HG02970 (cell line): Measurements from ENCODE around the gene SPRR3.
"Not testable (repeated sequence)": the region's sequence is repeated elsewhere in the genome, so short reads cannot be mapped to it uniquely, and the experiment has no call there.

ENCODE experiments used
- ATAC-seq: cut with Tn5 transposase; IDR thresholded peaks from one replicate; pipeline ENCODE4 v1.9.1; 2021; ENCODE audit warnings: mild to moderate bottlenecking, moderate library complexity, moderate number of reproducible peaks; ENCODE audit not compliant: unreplicated experiment, low FRiP score

Gene SPRR3

GRCh38 chr1:152982076-152982475 lies 19.5 kb upstream of the SPRR3 start:
- no peak for ATAC-seq

DNA sequence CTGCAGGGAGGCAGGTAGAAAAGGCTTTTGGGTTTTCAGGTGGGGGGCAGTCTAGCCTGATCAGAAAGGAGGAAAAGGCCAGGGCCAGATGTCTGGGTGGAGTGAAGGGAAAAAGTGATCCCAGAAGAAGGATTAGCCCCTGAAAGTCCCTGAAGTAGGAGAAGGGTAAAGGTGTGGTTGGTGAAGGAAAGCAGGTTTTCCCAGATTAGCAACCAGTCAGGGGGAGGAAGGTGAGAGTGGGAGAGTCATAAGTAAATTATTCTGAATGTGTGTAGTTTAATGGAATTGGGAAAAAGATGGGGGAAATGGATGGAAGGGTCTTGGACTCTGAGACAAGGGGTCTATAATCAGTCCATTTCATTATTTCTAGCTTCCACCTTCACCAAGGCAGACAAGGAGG lies 18.3 kb upstream of the SPRR3 start:
- no peak for ATAC-seq

- no peak for ATAC-seq
Measured at GRCh38 chr1:152983743-152984142, 17.8 kb upstream of the SPRR3 start, which contains the start of gene SPRR1A. Gene SPRR1A, plus strand, starts transcription at chr1:152984081. Its CDS starts 1,150 bp downstream, at chr1:152985231.

DNA sequence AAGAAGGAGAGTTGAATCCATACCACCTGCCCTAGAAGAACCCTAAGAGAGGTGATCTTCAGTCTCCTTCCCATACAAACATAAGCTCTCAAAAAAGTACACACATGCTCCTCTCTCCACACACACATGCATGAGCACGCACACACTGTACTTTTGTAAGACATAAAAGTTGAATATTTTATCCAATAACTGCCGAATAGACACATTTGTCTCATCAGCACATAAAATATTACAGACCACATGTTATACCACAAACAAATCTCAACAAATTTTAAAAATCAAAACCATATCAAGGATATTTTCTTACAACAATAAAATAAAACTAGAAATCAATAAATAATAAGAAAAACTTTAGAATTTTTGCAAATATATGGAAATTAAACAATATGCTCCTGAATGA lies 15.0 kb upstream of the SPRR3 start:
- ATAC-seq: no peak

GRCh38 chr1:152993186-152993585 lies 8.4 kb upstream of the SPRR3 start:
- no peak for ATAC-seq

- no peak for ATAC-seq
Measured at GRCh38 chr1:152995842-152996241, 5.7 kb upstream of the SPRR3 start.

- no peak for ATAC-seq
Measured at GRCh38 chr1:152996633-152997400, 4.7 kb upstream of the SPRR3 start.

DNA sequence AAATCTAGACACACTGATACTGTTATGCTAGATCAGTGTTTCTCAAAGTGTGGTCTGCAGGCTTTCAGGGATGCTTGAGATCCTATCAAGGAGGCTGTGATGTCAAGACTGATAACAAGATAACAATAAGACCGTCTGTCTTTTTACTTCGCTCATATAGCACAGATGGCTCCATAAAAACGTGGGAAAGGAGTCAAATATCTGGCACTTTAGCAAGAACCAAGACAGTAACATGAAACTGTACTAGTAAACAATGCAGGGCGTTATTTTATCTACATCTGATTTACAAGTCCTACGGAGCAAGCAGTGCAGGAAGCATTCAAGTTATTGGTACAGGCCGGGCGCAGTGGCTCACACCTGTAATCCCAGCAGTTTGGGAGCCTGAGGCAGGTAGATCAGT lies 3.6 kb upstream of the SPRR3 start:
- ATAC-seq: no peak

GRCh38 chr1:152998476-152998875 lies 3.1 kb upstream of the SPRR3 start:
- ATAC-seq: no peak

DNA sequence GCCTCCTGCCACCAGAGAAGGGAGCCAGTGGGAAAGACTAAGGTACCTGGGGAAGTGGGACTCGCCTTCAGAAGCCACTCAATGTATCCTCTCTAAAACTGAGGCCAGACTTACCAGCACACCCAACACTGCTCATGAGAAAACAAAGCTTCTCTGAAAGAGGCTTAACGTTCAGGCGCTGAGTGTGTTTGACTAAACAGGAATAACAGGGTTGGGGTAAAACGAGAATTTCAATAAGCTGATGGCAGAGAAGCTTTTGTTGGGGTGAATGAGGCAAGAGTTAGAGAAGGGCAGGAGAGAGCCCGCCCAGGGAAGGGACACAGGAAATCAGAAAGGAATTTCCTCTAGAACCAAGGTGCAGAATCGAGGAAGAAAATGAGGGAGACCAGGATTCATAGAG lies 1.7 kb upstream of the SPRR3 start:
- no peak for ATAC-seq

GRCh38 chr1:153000294-153000693 lies 1.3 kb upstream of the SPRR3 start:
- no peak for ATAC-seq

DNA sequence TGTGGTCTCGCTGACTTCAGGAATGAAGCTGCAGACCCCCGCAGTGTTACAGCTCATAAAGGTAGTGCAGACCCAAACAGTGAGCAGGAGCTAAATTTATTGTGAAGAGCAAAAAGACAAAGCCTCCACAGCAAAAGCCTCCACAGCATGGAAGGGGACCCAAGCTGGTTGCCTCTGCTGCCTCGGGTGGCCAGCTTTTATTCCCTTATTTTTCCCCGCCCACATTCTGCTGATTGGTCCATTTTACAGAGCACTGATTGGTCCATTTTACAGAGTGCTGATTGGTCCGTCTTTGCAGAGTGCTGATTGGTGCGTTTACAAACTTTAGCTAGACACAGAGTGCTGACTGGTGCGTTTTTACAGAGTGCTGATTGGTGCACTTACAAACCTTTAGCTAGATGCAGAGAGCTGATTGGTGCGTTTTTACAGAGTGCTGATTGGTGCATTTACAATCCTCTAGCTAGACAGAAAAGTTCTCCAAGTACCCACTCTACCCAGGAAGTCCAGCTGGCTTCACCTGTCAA lies 9.7 kb downstream of the SPRR3 start:
- ATAC-seq: not testable (repeated sequence)

DNA sequence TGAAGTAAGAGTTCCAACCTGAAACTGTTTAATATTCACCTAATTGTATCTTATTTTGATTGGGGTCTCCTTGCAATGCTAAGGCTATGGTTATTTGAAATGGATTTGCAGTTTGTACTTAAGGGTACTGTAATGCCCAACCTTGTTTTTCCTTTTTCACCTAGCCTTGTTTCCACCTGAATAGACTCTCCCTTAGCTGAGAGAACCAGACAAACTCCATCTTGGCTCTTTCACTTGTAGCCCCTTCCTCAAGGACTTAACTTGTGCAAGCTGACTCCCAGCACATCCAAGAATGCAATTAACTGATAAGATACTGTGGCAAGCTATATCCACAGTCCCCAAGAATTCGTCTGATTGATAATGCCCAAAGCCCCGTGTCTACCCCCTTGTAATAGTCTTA lies 20.3 kb downstream of the SPRR3 start:
- ATAC-seq: not testable (repeated sequence)

DNA sequence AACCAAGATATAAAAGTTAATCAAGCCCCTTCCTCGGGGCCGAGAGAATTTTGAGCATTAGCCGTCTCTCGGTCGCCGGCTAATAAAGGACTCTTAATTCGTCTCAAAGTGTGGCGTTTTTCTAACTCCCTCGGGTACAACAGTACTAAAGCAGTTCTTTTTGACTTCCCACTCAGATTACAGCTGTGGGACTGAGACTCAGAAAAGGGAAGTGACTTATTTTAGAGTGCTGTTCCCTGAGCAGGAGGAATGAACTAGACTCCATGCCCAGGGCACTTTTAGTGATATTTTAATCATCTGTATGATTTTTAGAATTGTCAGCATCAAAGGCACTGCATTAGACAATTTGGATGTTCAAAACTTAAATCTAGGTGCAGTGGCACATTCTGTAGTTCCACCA lies 20.8 kb downstream of the SPRR3 start:
- ATAC-seq: not testable (repeated sequence)

DNA sequence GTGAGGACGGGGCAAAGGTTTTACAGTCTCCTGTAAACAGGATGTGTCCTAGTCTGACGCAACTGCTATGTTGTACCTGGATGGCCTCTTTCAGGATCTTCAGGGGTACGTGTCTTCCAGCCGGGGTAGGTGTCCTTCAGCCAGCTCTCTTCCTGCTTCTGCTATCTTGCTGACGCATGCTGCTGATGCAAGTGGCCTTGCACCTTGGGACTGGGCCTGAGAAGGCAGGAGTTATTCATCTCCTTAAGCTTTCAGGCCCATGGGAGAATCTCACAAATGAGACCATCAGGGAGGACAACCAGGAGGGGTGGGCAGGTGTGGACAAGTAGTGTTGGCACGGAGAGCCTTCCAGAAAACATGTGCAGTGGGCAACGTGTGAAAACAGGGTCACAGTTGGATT lies 21.6 kb downstream of the SPRR3 start:
- no peak for ATAC-seq

- ATAC-seq: no peak
Measured at GRCh38 chr1:153024413-153024812, 22.9 kb downstream of the SPRR3 start.

DNA sequence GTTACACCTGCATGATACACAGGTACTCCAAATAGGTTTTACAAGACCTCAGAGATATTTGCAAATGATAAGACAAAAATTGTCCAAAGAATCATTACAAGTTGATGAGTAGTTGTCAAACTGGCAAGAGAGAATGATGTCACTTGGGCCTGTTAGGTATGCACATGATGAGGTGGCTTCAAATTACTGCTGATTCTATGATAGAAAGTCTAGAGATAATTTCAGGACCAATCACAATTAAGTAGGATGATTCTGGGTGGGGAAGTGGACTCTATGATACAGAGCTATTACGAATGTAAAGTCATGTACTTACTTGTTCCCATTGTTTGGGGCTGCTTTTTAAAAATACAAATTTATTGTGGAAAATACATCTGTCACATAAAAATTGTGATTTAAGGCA lies 24.2 kb downstream of the SPRR3 start:
- no peak for ATAC-seq

- ATAC-seq: no peak
Measured at GRCh38 chr1:153028766-153029165, 27.2 kb downstream of the SPRR3 start.

GRCh38 chr1:153030895-153031294 lies 29.3 kb downstream of the SPRR3 start, which contains the start of gene SPRR1B:
Gene SPRR1B, plus strand, starts transcription at chr1:153031203. Its CDS starts 1,143 bp downstream, at chr1:153032346.
- ATAC-seq: no peak

DNA sequence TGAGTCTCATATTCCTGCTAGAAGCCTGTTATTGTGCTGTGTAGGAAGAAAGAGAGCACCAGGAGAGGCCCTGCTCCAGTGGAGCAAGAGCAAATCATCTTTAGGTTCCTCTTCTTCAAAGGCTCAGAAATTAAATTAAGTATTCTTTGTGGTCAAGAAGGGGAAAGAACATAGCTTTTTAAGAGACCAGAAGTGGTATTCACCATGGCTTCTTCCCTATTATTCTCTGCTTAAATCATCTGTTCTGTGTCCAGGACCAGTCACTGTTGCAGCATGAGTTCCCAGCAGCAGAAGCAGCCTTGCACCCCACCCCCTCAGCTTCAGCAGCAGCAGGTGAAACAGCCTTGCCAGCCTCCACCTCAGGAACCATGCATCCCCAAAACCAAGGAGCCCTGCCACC lies 30.5 kb downstream of the SPRR3 start:
- ATAC-seq: no peak

DNA sequence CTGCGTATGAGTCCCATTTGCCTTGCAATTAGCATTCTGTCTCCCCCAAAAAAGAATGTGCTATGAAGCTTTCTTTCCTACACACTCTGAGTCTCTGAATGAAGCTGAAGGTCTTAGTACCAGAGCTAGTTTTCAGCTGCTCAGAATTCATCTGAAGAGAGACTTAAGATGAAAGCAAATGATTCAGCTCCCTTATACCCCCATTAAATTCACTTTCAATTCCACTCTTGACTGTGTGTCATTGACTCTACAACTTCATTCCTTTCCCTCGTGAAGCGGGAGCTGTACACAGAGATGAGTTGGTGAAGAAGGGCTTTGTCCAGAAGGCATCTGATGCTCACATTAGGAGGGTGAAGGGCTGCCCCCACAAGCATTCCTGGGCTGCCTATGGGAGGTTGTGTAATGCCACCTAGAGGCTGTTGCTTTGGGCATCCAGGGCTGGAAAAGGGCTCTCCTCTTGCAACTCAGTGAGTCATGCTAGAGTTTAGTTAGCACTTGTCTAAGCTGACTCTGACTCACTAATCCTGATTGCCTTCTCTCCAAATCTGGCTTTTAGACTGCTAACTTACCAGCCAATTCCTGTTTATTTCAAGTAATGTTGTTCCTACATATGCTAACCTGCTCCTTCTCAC lies 31.2 kb downstream of the SPRR3 start:
- no peak for ATAC-seq

DNA sequence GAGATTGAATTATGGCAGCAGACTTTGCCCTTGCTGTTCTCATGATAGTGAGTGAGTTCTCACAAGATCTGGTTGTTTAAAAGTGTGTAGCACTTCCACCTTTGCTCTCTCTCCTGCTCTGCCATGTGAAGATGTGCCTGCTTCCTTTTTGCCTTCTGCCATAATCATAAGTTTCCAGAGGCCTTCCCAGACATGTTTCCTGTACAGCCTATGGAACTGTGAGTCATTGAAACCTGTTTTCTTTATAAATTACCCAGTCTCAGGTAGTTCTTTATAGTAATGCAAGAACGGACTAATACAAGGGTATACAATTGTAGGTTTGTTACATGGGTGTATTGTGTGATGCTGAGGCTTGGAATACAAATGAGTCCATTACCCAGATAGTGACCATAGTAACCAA lies 33.7 kb downstream of the SPRR3 start:
- no peak for ATAC-seq
